ENCODE results near the gene TNRC6C. TPM values are rescaled to one million over a fixed set of nuclear protein-coding genes. Genes with fewer than 3 reads are reported as not detected.

The TNRC6C gene
- 1 to 10 TPM; 4.3 to 7.7 TPM for total RNA-seq
- polyA plus RNA-seq, result 1 to 10 TPM; 1.3 to 1.5 TPM

- H3K9ac ChIP-seq (ENCODE audit: low read depth in 1 of 2, low read length in 2 of 2), result peak within 1 kb of the TSS in 1 of 2 donors; percentile 80
- H3K4me3 ChIP-seq (ENCODE audit: low read depth in 1 of 3, low read length in 3 of 3), result peak within 1 kb of the TSS; percentile 59 to 92 (median 75)
- TF ChIP-seq RAD21 (IDR thresholded peaks at IDR 0.05) (peak; percentile 16 to 51), TAF1 (conservative IDR thresholded peaks at IDR 0.05) (peak; percentile 55), YY1 (IDR thresholded peaks at IDR 0.05) (peak; percentile 92), REST (IDR thresholded peaks at IDR 0.05) (peak; percentile 85), NR2F2 (IDR thresholded peaks at IDR 0.05) (no peak), GABPA (IDR thresholded peaks at IDR 0.05 in 1 of 2, conservative IDR thresholded peaks at IDR 0.05 in 1 of 2) (peak in 1 of 2 donors; percentile 79), ZBTB33 (IDR thresholded peaks at IDR 0.05) (no peak), CTCF (IDR thresholded peaks at IDR 0.05; ENCODE audit: low read depth, low read length, missing input control) (no peak), RXRA (IDR thresholded peaks at IDR 0.05) (no peak), MAX (IDR thresholded peaks at IDR 0.05) (no peak), FOXA1 (IDR thresholded peaks at IDR 0.05) (no peak), HNF4A (conservative IDR thresholded peaks at IDR 0.05) (no peak), FOXA2 (IDR thresholded peaks at IDR 0.05) (no peak), JUND (IDR thresholded peaks at IDR 0.05) (no peak), ATF3 (IDR thresholded peaks at IDR 0.05) (no peak), EGR1 (IDR thresholded peaks at IDR 0.05; ENCODE audit: low read depth in 2 of 2) (peak; percentile 29 to 52), SP1 (IDR thresholded peaks at IDR 0.05) (peak; percentile 85), HNF4G (IDR thresholded peaks at IDR 0.05) (no peak)
- peak within 1 kb of the TSS; percentile 57 to 69 for H3K27ac ChIP-seq (ENCODE audit: low read depth in 1 of 2, low read length in 2 of 2)
- peaks cover 0 to 2% (median 0%) of the 10 kb centered on the region in 4 donors for H3K27me3 ChIP-seq (ENCODE audit: control insufficient read depth in 4 of 4, insufficient read depth in 4 of 4, low read length in 3 of 4)
- H3K4me1 ChIP-seq (ENCODE audit: control insufficient read depth in 4 of 4, insufficient read depth in 4 of 4, low read length in 3 of 4), result peaks cover 2 to 23% (median 15%) of the 10 kb centered on the region in 4 donors
- H3K9me3 ChIP-seq (ENCODE audit: control insufficient read depth in 4 of 4, low read length in 3 of 4), result no peaks in the 10 kb centered on the region
- DNase-seq (ENCODE audit: low spot score), result peak; percentile 99
- H3K36me3 ChIP-seq (ENCODE audit: control insufficient read depth in 4 of 4, insufficient read depth in 3 of 4, low read depth in 1 of 4, low read length in 3 of 4), result no peaks in the 10 kb centered on the region
- WGBS, result under 1% methylated on average over 105 of the region's 105 CpGs
These were observed at the start of gene TNRC6C for GRCh38 chr17:77957857-77958715. Gene TNRC6C, plus strand, starts transcription at chr17:77958703. Its CDS starts 45,504 bp downstream, at chr17:78004207.
